ENCODE data around the gene RRBP1.

GRCh38 chr20:17662333-17663039 lies 19.6 kb downstream of the RRBP1 start:
- TF ChIP-seq EZH2 (IDR thresholded peaks at IDR 0.05; ENCODE audit: borderline replicate concordance, low read depth, low read length, severe bottlenecking) = no peak
- TF ChIP-seq CTCF (IDR thresholded peaks at IDR 0.05; ENCODE audit: borderline replicate concordance, extremely low read depth, low read length, poor library complexity, severe bottlenecking) = no peak
